IPS-15b (cell line): ENCODE data around the gene SMURF2.

ENCODE experiments used
- H3K27me3 ChIP-seq: one replicate; pipeline ENCODE4 v1.6.1; 2013; ENCODE audit warnings: low read length; ENCODE audit not compliant: control insufficient read depth, insufficient read depth
- H3K36me3 ChIP-seq: one replicate; pipeline ENCODE4 v1.6.1; 2013; ENCODE audit warnings: low read length; ENCODE audit not compliant: control insufficient read depth, insufficient read depth
- H3K4me1 ChIP-seq: one replicate; pipeline ENCODE4 v1.6.1; 2013; ENCODE audit warnings: mild to moderate bottlenecking, low read length; ENCODE audit not compliant: control insufficient read depth, insufficient read depth
- H3K4me3 ChIP-seq: one replicate; pipeline ENCODE4 v1.5.1; 2013; ENCODE audit warnings: low read depth, low read length
- H3K9ac ChIP-seq: one replicate; pipeline ENCODE4 v1.6.1; 2013; ENCODE audit warnings: low read depth, mild to moderate bottlenecking, low read length
- H3K9me3 ChIP-seq: one replicate; pipeline ENCODE4 v1.6.1; 2013; ENCODE audit warnings: mild to moderate bottlenecking, low read length; ENCODE audit not compliant: control insufficient read depth, insufficient read depth

Gene SMURF2

GRCh38 chr17:64527914-64528313 is 134.2 kb downstream of the SMURF2 start:
- no peaks in the 10 kb centered on the region for H3K27me3 ChIP-seq
- no peak overlapping the region for H3K9ac ChIP-seq
- H3K36me3 ChIP-seq: peaks cover 44% of the 10 kb centered on the region
- no peaks in the 10 kb centered on the region for H3K4me1 ChIP-seq
- H3K4me3 ChIP-seq: no peak overlapping the region
- no peaks in the 10 kb centered on the region for H3K9me3 ChIP-seq

- Histone ChIP-seq H3K4me1 (no peaks in the 10 kb centered on the region), H3K36me3 (peaks cover 19% of the 10 kb centered on the region), H3K27me3 (no peaks in the 10 kb centered on the region), H3K9me3 (no peaks in the 10 kb centered on the region), H3K4me3 (no peak overlapping the region), H3K9ac (no peak overlapping the region)
These were observed 141.7 kb downstream of the SMURF2 start for GRCh38 chr17:64520359-64520758.

GRCh38 chr17:64519601-64520000 is 142.5 kb downstream of the SMURF2 start:
- no peak overlapping the region for H3K9ac ChIP-seq
- H3K4me1 ChIP-seq: no peaks in the 10 kb centered on the region
- no peaks in the 10 kb centered on the region for H3K9me3 ChIP-seq
- H3K27me3 ChIP-seq: no peaks in the 10 kb centered on the region
- H3K4me3 ChIP-seq: no peak overlapping the region
- H3K36me3 ChIP-seq: peaks cover 23% of the 10 kb centered on the region

DNA sequence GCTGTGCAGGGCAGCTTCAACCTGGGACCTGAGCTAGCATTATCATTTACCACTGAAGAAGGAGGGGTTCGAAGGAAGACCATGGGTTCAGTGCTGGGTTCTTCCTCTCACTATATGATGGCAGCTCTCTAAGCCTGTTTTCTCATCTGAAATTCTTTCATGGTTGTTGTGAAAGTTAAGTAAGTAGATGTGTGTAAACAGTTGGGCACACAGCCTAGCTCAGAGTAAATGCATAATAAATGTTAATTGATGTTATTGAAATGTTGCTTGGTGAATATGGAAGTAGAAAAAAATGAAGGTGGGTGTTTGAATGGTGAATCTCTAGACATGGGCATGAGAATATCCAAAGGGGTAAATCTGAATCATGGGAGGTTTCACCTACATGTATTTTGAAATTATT is 146.3 kb downstream of the SMURF2 start:
- H3K9me3 ChIP-seq: no peaks in the 10 kb centered on the region
- H3K9ac ChIP-seq: no peak overlapping the region
- no peak overlapping the region for H3K4me3 ChIP-seq
- no peaks in the 10 kb centered on the region for H3K27me3 ChIP-seq
- H3K36me3 ChIP-seq: peaks cover 19% of the 10 kb centered on the region
- H3K4me1 ChIP-seq: no peaks in the 10 kb centered on the region

DNA sequence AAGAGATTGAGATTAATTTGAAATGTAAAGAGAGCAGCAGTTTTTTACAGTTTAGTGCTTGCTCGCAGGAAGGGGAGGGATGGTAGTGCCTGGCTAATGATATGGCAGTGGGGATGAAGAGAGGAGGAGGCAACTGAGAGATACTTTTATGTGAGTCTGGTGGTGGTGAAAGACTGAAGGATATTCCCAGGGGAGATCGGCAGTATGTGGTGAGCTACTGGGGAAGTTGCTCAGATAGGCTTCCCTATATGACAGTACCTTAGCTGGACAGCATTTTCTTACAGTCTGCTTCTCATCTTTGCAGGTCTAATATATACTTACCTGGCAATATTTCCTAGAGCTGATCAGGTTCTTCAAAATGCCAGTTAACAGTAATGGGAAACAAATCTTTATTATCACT is 146.7 kb downstream of the SMURF2 start:
- Histone ChIP-seq H3K4me3 (no peak overlapping the region), H3K27me3 (no peaks in the 10 kb centered on the region), H3K9me3 (no peaks in the 10 kb centered on the region), H3K9ac (no peak overlapping the region), H3K4me1 (no peaks in the 10 kb centered on the region), H3K36me3 (peaks cover 17% of the 10 kb centered on the region)

DNA sequence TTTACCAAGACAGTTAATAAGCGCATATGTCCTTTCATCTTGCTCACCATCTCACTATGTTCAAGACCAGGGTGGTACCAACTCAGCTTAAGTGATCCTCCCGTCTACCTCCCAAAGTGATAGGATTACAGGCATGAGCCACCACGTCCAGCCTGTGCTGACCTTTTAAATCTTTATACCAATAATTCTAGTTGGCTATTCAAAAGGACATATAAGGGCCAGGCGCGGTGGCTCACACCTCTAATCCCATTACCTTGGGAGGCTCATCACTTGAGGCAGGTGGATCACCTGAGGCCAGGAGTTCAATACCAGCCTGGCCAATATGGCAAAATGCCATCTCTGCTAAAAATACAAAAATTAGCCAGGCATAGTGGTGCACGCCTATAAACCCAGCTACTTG is 152.9 kb downstream of the SMURF2 start:
- H3K4me3 ChIP-seq: no peak overlapping the region
- no peaks in the 10 kb centered on the region for H3K4me1 ChIP-seq
- H3K36me3 ChIP-seq: peaks cover under 1% of the 10 kb centered on the region
- H3K9me3 ChIP-seq: no peaks in the 10 kb centered on the region
- H3K27me3 ChIP-seq: no peaks in the 10 kb centered on the region
- H3K9ac ChIP-seq: no peak overlapping the region

- H3K9ac ChIP-seq: no peak overlapping the region
These were observed 153.4 kb downstream of the SMURF2 start for GRCh38 chr17:64508683-64509082.

DNA sequence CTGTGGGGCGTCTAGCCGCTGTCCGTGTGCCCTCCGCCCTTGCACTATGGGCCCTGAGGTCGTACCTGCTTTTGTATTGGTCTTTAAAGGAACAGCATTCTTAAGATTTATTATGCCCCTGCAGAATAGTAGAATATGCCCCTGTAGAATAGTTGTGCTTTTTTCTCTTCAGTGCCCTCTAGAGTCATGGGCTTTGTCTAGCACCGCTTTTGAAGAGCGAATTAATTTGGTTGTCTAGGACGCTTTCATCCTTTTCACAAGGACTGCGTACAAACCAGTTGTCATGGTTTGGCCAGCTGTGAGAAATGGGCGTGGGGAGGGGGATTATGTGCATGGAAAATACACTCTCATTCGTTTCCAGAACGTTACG is 154.7 kb downstream of the SMURF2 start:
- H3K27me3 ChIP-seq: no peaks in the 10 kb centered on the region
- no peaks in the 10 kb centered on the region for H3K9me3 ChIP-seq
- H3K36me3 ChIP-seq: peaks cover 19% of the 10 kb centered on the region
- H3K4me1 ChIP-seq: no peaks in the 10 kb centered on the region
- H3K4me3 ChIP-seq: peak overlapping the region; percentile 98
- H3K9ac ChIP-seq: peak overlapping the region; percentile 97

More at GRCh38 chr17:64508683-64509082, 153.4 kb downstream of the SMURF2 start:
- Histone ChIP-seq H3K27me3 (no peaks in the 10 kb centered on the region), H3K9me3 (no peaks in the 10 kb centered on the region), H3K36me3 (peaks cover 6% of the 10 kb centered on the region), H3K4me1 (no peaks in the 10 kb centered on the region), H3K4me3 (peak overlapping the region; percentile 98)

DNA sequence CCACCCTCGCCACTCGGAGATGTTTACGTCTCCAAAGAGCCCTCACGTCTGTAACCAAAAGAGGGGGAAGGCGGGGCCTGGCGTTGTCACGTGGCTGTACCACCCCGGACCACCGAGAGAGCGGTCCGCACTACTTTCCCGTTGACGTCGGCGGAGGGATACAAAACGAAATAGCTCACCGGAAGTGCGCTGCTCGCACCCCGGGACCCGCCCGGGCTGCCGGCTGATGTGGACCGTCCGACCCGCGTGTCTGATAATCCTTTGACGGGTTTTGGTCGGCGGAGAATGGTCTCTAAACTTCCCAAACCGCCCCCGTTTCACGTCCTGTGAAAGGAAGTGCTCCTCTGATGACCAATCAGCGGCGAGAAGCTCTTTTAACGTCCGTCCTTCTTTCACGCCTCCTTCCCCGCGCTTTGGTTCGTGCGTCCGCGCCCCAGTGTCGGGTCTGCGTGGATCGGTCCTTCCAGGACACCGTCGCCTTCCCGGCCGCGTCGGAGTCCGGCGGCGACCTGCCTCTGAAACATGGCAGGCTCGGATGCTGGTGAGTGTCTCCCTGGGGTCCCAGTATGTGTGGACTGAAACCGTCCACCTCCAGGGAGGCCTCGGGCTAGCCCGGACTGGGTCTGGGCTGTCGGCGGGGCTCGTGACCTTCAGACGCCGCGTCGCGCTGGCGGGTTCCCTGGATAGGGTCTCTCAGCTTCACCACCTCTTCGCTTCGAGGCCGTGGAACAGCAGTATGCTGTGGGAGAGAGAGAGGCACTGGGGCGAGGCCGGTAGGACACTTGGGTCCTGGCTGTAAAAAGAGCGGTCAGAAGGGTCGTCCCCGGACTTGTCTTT is 155.3 kb downstream of the SMURF2 start, which contains the start of gene CEP95:
CEP95 (plus strand) TSS at position 402 of the 837 bp plus-strand sequence; CDS start at position 523, 121 bp downstream.
- H3K27me3 ChIP-seq: no peaks in the 10 kb centered on the region
- H3K9me3 ChIP-seq: no peaks in the 10 kb centered on the region
- peak within 1 kb of the TSS; percentile 98 for H3K4me3 ChIP-seq
- peaks cover 25% of the 10 kb centered on the region for H3K36me3 ChIP-seq
- no peaks in the 10 kb centered on the region for H3K4me1 ChIP-seq
- peak within 1 kb of the TSS; percentile 100 for H3K9ac ChIP-seq

GRCh38 chr17:64506201-64506575 is 155.9 kb downstream of the SMURF2 start, which contains the start of gene DDX5:
TSS of gene DDX5 (minus strand) at chr17:64506289. CDS start at chr17:64506119, 170 bp downstream.
- H3K9ac ChIP-seq: peak within 1 kb of the TSS; percentile 100
- peaks cover 30% of the 10 kb centered on the region for H3K36me3 ChIP-seq
- H3K27me3 ChIP-seq: no peaks in the 10 kb centered on the region
- no peaks in the 10 kb centered on the region for H3K9me3 ChIP-seq
- peak within 1 kb of the TSS; percentile 98 for H3K4me3 ChIP-seq
- no peaks in the 10 kb centered on the region for H3K4me1 ChIP-seq

DNA sequence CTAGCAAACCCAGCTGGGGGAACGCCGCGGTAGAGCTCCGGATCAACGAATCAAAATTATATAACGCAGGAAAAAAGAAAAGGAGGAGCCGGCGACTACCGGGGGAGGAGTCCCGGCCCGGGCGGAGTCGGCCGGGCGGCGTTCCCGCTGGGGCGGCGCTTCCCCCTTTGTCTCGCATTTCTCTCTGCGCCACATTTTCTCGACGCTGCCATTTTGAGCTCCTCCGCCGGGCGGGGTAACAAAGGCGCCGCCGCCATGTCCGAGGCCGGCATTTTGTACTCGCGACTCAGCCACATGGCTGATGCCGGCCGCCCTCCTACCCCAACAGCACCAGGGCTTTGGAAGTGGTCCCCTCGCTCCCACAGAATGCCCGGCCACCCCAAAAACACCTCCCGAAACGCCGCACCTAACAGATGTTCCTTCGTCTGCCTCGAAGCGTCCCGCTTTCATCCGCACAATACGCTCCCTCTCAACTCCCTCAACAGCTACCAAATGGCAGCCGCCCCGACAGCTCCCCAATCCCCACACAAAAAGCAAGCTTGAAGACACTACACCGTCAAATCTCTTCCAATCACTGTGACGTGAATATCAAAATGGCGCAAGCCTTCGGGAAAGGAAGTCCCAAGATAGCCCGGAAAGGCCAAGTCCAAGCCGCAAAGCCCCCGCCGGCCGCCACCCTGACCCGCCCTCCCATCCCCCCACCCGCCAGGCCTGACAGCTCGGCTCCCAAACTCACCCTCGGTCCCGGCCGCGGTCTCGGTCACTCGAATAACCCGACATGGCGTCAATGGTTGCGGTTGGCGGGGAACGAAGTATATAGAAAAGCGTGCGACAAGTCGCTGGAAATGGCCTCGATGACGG is 156.5 kb downstream of the SMURF2 start:
- H3K36me3 ChIP-seq: peaks cover 36% of the 10 kb centered on the region
- H3K9me3 ChIP-seq: no peaks in the 10 kb centered on the region
- H3K9ac ChIP-seq: peak overlapping the region; percentile 100
- no peaks in the 10 kb centered on the region for H3K27me3 ChIP-seq
- H3K4me1 ChIP-seq: no peaks in the 10 kb centered on the region
- H3K4me3 ChIP-seq: peak overlapping the region; percentile 98
